Common myeloid progenitor, CD34-positive (primary cell): ENCODE measurements around the gene STAM2.

ENCODE experiments used
- CTCF ChIA-PET: fragments of 350-600 bp; sonication (Branson Sonifier 250); formaldehyde crosslinking; loops from one replicate; lab custom pipeline; 2021; ENCODE audit warnings: antibody characterized with exemption; lab: Charles Lee
- POLR2A ChIA-PET: fragments of 350-600 bp; sonication (Branson Sonifier 250); formaldehyde crosslinking; loops from one replicate; lab custom pipeline; 2021; ENCODE audit warnings: antibody characterized with exemption; lab: Charles Lee
- DNase-seq, 3 donors: peaks; one replicate each; pipeline versions ENCODE4 v3.0.0 to v3.0.0-alpha.2; 2013
- H3K27ac ChIP-seq, 2 experiments: 1 replicate in 1 of 2; 2 replicates in 1 of 2; pipeline ENCODE4 v1.7.0; 2013; ENCODE audit warnings: inconsistent platforms in 2 of 2, low read length in 2 of 2, mild to moderate bottlenecking in 2 of 2, low read depth in 1 of 2, moderate library complexity in 1 of 2; ENCODE audit not compliant: severe bottlenecking in 2 of 2, insufficient read depth in 1 of 2, poor library complexity in 1 of 2
- H3K27me3 ChIP-seq, 5 experiments: replicated peaks in 2 of 5; 1 replicate in 3 of 5; 2 replicates in 2 of 5; pipeline versions ENCODE4 v1.6.1 to v1.7.0; 2013; ENCODE audit warnings: low read length in 4 of 5, mild to moderate bottlenecking in 2 of 5, moderate library complexity in 2 of 5, inconsistent platforms in 1 of 5; ENCODE audit not compliant: insufficient read depth in 5 of 5, control insufficient read depth in 4 of 5
- H3K36me3 ChIP-seq, 4 experiments: 1 replicate in 2 of 4; 2 replicates in 2 of 4; pipeline versions ENCODE4 v1.6.1 to v1.7.0; 2013; ENCODE audit warnings: low read length in 3 of 4, control low read depth in 1 of 4, mild to moderate bottlenecking in 1 of 4; ENCODE audit not compliant: control insufficient read depth in 4 of 4, insufficient read depth in 4 of 4
- H3K4me1 ChIP-seq, 4 experiments: 1 replicate in 3 of 4; 2 replicates in 1 of 4; pipeline versions ENCODE4 v1.6.1 to v1.7.1; 2013; ENCODE audit warnings: low read length in 3 of 4, mild to moderate bottlenecking in 3 of 4, control low read depth in 1 of 4, inconsistent platforms in 1 of 4, moderate library complexity in 1 of 4; ENCODE audit not compliant: control insufficient read depth in 4 of 4, insufficient read depth in 4 of 4; ENCODE audit errors: control extremely low read depth in 1 of 4
- H3K4me3 ChIP-seq, 7 experiments: 1 replicate in 4 of 7; 2 replicates in 3 of 7; pipeline versions ENCODE4 v1.5.1 to v1.7.0; 2013; ENCODE audit warnings: mild to moderate bottlenecking in 7 of 7, low read length in 6 of 7, moderate library complexity in 6 of 7, inconsistent platforms in 2 of 7, low read depth in 2 of 7, control low read depth in 1 of 7; ENCODE audit not compliant: insufficient read depth in 4 of 7, control insufficient read depth in 1 of 7; ENCODE audit errors: extremely low read depth in 1 of 7
- H3K9me3 ChIP-seq, 5 experiments: 1 replicate in 4 of 5; 2 replicates in 1 of 5; pipeline versions ENCODE4 v1.6.1 to v1.7.1; 2013; ENCODE audit warnings: low read length in 4 of 5, mild to moderate bottlenecking in 2 of 5, inconsistent platforms in 1 of 5, low read depth in 1 of 5, moderate library complexity in 1 of 5; ENCODE audit not compliant: control insufficient read depth in 4 of 5, insufficient read depth in 2 of 5; ENCODE audit errors: control extremely low read depth in 1 of 5
- WGBS: methylation state at CpG from one replicate; pipeline ENCODE4 v1.1.5; 2013; ENCODE audit not compliant: insufficient coverage; 5-methylcytosine and 5-hydroxymethylcytosine counted together

STAM2 gene

DNA sequence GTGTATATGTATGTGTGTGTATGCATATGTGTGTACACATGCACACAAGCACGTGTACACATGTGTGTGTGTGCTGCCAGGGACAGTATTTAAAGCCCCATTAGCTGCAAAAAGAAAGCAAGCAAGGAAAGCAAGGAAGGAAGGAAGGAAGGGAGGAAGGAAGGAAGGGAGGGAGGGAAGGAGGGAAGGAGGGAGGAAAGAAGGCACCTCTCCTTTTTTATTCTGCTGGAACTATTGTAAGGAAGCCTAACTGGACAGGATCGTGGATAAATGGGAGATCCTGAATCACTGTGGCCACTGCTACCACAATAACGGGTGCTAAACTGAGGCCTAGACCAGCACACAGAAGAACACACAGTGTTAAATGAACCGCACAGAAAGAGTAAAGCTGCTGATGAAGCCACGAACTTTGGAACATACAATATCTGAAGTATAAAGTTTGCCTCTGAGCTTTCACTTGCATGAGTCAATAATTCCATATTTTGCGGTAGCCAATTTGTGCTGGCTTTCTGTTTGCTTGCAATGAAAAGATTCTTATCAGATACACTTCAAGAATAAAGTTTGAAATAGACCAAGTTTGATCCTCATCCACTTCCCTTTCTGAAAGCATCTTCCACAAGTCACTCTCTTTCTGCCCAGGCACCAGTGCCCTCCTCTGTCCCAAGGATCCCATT lies 92.2 kb downstream of the STAM2 start:
- Histone ChIP-seq H3K4me1 (peaks cover 9 to 30% (median 19%) of the 10 kb centered on the region in 4 experiments), H3K4me3 (no peak overlapping the region)
- POLR2A ChIA-PET, result no interaction called here

DNA sequence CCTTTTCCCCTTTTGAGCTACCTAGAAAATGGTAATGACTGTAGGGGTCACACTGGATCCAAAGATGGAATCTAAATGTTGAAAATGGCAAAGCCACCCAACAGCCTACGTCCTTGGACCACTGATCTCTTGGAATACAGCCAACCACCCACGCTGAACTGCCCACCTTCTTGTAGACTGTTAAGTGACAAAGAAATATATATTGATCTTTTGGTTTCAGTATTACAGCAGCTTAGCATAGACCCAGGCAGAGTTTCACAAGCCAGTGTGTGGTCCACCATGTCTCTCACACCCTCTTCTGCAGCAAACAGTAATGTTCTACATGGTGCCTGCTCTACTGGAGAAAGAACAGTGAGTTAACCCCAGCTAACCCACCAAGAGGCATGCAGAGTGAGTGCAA lies 96.9 kb downstream of the STAM2 start:
- no peaks in the 10 kb centered on the region for H3K9me3 ChIP-seq
- no peaks in the 10 kb centered on the region for H3K27me3 ChIP-seq
- H3K27ac ChIP-seq, result no peak overlapping the region
- CTCF ChIA-PET, result interaction anchor here (1.1 kb wide), 2 partner anchors 23 to 32 kb away, joined by 3 to 5 read pairs; no protein-coding TSS in a partner anchor
- H3K4me3 ChIP-seq, result no peak overlapping the region
- no peaks in the 10 kb centered on the region for H3K36me3 ChIP-seq
- POLR2A ChIA-PET, result interaction anchor here (0.5 kb wide), 1 partner anchor 11 kb away, joined by 4 read pairs; no protein-coding TSS in a partner anchor
- WGBS, result 100% methylated on average over 1 of the region's 2 CpGs
- no peak for DNase-seq
- peaks cover 4 to 23% (median 13%) of the 10 kb centered on the region in 4 experiments for H3K4me1 ChIP-seq

More for the DNA sequence above, 92.2 kb downstream of the STAM2 start:
- 89% methylated on average over 5 of the region's 6 CpGs for WGBS
- Histone ChIP-seq H3K27me3 (no peaks in the 10 kb centered on the region), H3K9me3 (no peaks in the 10 kb centered on the region), H3K36me3 (no peaks in the 10 kb centered on the region), H3K27ac (no peak overlapping the region)
- CTCF ChIA-PET, result no interaction called here
- DNase-seq, result peak in 2 of 3 donors; percentile 59 to 66

DNA sequence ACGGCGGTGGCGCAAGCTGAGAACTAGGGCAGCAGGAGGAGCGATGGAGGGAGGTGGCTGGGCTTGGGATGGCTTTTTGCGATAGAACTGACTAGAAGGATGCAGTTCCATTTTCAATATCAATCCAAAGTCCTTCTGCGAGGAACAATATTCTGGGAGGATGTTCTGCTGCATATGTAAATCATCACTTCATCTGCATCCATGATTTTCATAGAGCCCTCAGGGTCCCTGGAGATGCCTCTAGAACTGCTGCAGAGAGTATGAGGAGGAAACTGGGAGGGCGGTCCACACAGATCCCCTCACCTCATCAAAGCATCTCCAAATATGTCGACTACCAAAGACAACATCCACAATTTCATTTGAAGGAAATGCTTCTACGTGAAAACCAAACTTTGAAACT lies 97.5 kb downstream of the STAM2 start:
- Histone ChIP-seq H3K4me1 (peaks cover 4 to 18% (median 8%) of the 10 kb centered on the region in 4 experiments), H3K9me3 (no peaks in the 10 kb centered on the region), H3K27me3 (no peaks in the 10 kb centered on the region), H3K36me3 (no peaks in the 10 kb centered on the region), H3K27ac (no peak overlapping the region), H3K4me3 (no peak overlapping the region)
- 100% methylated on average over 8 of the region's 9 CpGs for WGBS
- CTCF ChIA-PET, result interaction anchor here (1.1 kb wide), 1 partner anchor 31 kb away, joined by 5 read pairs; no protein-coding TSS in a partner anchor
- DNase-seq, result no peak
- POLR2A ChIA-PET, result no interaction called here

DNA sequence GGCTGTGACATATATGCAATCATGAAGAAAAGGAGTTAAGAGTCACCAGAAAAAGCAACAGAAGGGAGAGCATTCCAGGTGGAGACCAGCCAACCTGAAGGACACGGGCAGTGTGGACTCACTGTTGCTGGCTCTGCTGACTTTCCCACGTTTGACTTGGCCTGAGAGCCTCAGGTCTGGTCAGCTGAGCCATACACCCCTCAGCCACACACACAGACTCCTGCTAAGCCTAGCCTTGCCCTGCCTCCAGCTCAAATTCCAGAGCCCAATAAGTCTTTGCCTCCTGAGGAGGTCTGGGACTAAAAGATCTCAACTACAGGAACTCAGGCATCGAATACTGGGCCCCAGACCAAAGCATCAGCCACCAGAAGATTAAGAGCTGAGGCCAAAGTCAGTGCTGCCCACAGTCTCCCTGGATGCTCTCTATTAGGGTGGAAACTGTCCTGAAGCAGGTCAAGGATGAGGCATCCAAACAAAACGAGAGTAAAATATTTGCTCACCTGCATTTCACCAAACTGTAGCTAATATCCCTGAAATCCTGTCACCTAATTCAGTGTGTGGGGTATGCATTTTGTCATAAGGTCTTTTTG lies 100.0 kb downstream of the STAM2 start:
- Histone ChIP-seq H3K27me3 (no peaks in the 10 kb centered on the region), H3K4me1 (peaks cover 2 to 12% (median 7%) of the 10 kb centered on the region in 4 experiments), H3K4me3 (no peak overlapping the region), H3K9me3 (no peaks in the 10 kb centered on the region), H3K36me3 (no peaks in the 10 kb centered on the region), H3K27ac (no peak overlapping the region)
- WGBS, result 75% methylated on average over 2 of the region's 4 CpGs
- ChIA-PET POLR2A (interaction anchor here (0.6 kb wide), 1 partner anchor 9 kb away, joined by 4 read pairs; no protein-coding TSS in a partner anchor), CTCF (interaction anchor here (0.6 to 1.0 kb wide), 2 partner anchors 49 to 1951 kb away, joined by 3 read pairs; no protein-coding TSS in a partner anchor)
- no peak for DNase-seq

DNA sequence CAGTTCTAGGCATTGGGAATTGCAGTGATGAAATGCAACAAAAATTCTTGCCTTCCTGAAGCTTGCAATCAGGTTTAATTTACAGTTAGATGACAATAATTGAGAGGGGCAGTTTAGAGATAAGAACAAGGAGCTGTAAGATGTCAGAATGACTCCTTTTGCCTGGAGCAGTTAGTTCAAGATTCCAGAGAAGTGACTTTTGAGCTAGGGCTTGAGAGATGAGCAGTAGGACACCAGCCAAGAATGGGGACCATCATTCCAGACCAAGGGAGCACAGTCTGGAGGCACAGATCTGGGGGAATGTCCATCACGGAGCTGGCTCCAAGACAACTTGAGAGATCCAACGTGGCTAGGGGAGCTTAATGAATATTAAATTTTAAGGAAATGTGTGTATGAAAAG lies 103.6 kb downstream of the STAM2 start:
- no peaks in the 10 kb centered on the region for H3K36me3 ChIP-seq
- no peak overlapping the region for H3K27ac ChIP-seq
- no peak overlapping the region for H3K4me3 ChIP-seq
- WGBS, result no CpG with 5 or more reads among the region's 2 CpGs
- CTCF ChIA-PET, result interaction anchor here (1.9 kb wide), 1 partner anchor 10 kb away, joined by 6 read pairs; no protein-coding TSS in a partner anchor
- no peaks in the 10 kb centered on the region for H3K27me3 ChIP-seq
- no peaks in the 10 kb centered on the region for H3K9me3 ChIP-seq
- POLR2A ChIA-PET, result no interaction called here
- no peak for DNase-seq
- H3K4me1 ChIP-seq, result peaks cover 2 to 17% (median 7%) of the 10 kb centered on the region in 4 experiments

DNA sequence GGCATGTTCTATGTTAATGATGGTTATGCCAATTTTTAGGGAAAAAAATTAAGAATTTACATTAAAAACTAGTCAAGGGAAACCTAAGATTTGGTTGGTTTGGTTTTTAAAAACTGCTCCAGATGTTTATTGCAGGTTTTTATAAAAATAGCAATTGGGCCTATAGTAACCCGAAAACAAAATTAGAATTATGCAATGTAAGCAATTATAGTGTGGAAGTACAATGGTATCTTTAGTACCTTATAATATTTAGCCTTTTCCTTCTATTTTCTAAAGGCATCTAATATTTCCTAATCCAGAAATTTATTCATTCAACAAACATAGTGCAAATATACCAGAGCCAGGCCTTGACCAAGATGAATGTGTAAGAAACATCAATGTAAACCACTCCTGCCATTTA lies 104.0 kb downstream of the STAM2 start:
- H3K4me1 ChIP-seq, result peaks cover 2 to 17% (median 7%) of the 10 kb centered on the region in 4 experiments
- H3K9me3 ChIP-seq, result no peaks in the 10 kb centered on the region
- H3K36me3 ChIP-seq, result no peaks in the 10 kb centered on the region
- DNase-seq, result no peak
- CTCF ChIA-PET, result interaction anchor here (0.7 to 1.9 kb wide), 2 partner anchors 9 to 618 kb away, joined by 3 to 6 read pairs; no protein-coding TSS in a partner anchor
- H3K4me3 ChIP-seq, result no peak overlapping the region
- POLR2A ChIA-PET, result no interaction called here
- H3K27ac ChIP-seq, result no peak overlapping the region
- WGBS, result no CpG with 5 or more reads among the region's 1 CpG
- H3K27me3 ChIP-seq, result no peaks in the 10 kb centered on the region

DNA sequence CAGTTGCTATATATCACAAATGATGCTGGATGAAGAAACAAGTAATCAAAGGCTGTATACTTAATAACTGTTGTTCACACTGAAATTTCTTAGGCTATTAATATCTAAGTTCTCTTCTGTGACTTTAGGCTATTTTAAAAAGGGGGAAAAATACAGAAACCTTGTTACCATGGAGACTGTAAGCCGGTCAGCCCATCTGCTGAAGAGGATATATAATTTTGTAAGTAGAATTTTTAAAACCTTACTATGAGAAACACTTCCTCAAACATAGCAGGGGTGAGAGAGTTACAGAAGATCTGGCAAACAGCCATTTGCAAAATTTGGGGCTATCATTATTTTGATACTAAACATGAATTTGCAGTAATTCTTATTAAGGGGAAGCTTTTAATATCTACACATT lies 104.5 kb downstream of the STAM2 start:
- ChIA-PET CTCF (interaction anchor here (0.7 to 1.9 kb wide), 2 partner anchors 9 to 619 kb away, joined by 3 to 6 read pairs; no protein-coding TSS in a partner anchor), POLR2A (no interaction called here)
- Histone ChIP-seq H3K27me3 (no peaks in the 10 kb centered on the region), H3K4me1 (peaks cover 2 to 17% (median 7%) of the 10 kb centered on the region in 4 experiments), H3K9me3 (no peaks in the 10 kb centered on the region), H3K27ac (no peak overlapping the region), H3K4me3 (no peak overlapping the region), H3K36me3 (no peaks in the 10 kb centered on the region)
- no CpG with 5 or more reads among the region's 1 CpG for WGBS
- DNase-seq, result peak; percentile 13 to 76 (median 70)
